ENCODE results near the gene WDSUB1.

WDSUB1 gene

DNA sequence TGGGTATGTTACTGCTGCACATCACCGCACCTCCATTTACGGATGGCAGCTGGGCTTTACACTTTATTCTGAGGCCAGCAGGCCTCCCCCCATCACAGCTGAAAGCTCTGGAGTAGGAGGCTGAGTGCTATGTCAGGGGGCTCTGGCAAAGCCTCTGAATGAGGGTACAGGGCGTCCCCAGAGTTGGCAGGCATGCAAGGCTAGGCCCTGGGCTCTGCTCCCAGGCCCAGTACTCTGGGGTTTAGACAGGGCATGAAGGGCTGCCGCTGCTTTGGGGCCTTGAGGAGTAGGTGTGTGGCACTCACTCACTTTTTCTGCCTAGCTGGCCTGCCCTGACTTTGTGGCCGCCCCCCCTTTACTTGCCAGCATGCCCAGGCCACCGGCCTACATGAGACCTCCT is 90.8 kb downstream of the WDSUB1 start:
- peaks cover 28% of the 10 kb centered on the region for H3K36me3 ChIP-seq
- H3K9me3 ChIP-seq (ENCODE audit: severe bottlenecking): no peaks in the 10 kb centered on the region
- TF ChIP-seq, protein P1, sequence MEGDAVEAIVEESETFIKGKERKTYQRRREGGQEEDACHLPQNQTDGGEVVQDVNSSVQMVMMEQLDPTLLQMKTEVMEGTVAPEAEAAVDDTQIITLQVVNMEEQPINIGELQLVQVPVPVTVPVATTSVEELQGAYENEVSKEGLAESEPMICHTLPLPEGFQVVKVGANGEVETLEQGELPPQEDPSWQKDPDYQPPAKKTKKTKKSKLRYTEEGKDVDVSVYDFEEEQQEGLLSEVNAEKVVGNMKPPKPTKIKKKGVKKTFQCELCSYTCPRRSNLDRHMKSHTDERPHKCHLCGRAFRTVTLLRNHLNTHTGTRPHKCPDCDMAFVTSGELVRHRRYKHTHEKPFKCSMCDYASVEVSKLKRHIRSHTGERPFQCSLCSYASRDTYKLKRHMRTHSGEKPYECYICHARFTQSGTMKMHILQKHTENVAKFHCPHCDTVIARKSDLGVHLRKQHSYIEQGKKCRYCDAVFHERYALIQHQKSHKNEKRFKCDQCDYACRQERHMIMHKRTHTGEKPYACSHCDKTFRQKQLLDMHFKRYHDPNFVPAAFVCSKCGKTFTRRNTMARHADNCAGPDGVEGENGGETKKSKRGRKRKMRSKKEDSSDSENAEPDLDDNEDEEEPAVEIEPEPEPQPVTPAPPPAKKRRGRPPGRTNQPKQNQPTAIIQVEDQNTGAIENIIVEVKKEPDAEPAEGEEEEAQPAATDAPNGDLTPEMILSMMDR (IDR thresholded peaks at IDR 0.05; ENCODE audit: low read depth, low read length): no peak
- H3K27me3 ChIP-seq (ENCODE audit: insufficient read depth, low read depth, severe bottlenecking): no peaks in the 10 kb centered on the region
- H3K4me3 ChIP-seq (ENCODE audit: low read depth, low read length): no peak overlapping the region
- no peak overlapping the region for H3K27ac ChIP-seq
- DNase-seq: no peak

DNA sequence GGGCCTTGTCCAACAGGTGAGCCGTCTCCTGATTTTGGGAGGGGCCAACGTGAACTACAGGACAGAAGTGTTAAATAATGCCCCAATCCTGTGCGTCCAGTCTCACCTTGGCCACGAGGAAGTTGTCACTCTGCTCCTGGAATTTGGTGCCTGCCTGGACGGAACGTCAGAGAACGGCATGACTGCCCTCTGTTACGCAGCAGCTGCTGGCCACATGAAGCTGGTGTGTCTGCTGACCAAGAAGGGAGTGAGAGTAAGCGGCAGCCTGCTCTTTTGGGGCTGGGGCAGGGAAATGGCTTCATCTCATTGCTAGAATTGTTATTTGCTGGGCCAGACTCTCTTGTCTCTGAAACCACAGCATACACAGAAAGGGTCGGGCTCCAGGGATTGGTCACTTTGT is 92.3 kb downstream of the WDSUB1 start:
- Histone ChIP-seq H3K36me3 (peaks cover 26% of the 10 kb centered on the region), H3K27me3 (ENCODE audit: insufficient read depth, low read depth, severe bottlenecking) (no peaks in the 10 kb centered on the region), H3K4me3 (ENCODE audit: low read depth, low read length) (no peak overlapping the region), H3K27ac (no peak overlapping the region), H3K9me3 (ENCODE audit: severe bottlenecking) (no peaks in the 10 kb centered on the region)
- DNase-seq: no peak
- TF ChIP-seq, protein P1 (IDR thresholded peaks at IDR 0.05; ENCODE audit: low read depth, low read length): no peak

DNA sequence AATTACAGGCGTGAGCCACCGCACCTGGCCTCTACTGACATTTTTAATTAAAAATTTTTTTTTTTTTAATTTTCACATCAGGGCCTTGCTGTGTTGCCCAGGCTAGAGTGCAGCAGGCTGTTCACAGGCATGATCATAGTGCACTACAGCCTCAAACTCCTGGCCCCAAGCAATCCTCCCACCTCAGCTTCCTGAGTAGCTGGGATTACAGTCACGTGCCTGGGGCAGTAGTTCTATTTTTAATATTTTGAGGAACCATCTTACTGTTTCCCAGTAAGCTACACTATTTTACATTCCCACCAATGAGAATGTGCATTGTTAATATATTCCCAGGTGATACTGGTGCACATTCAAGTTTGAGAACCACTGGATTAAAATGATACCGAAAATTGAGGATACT is 92.7 kb downstream of the WDSUB1 start:
- DNase-seq: no peak
- H3K27me3 ChIP-seq (ENCODE audit: insufficient read depth, low read depth, severe bottlenecking): no peaks in the 10 kb centered on the region
- peaks cover 24% of the 10 kb centered on the region for H3K36me3 ChIP-seq
- TF ChIP-seq, protein P1 (IDR thresholded peaks at IDR 0.05; ENCODE audit: low read depth, low read length): no peak
- no peak overlapping the region for H3K27ac ChIP-seq
- H3K9me3 ChIP-seq (ENCODE audit: severe bottlenecking): no peaks in the 10 kb centered on the region
- H3K4me3 ChIP-seq (ENCODE audit: low read depth, low read length): no peak overlapping the region

DNA sequence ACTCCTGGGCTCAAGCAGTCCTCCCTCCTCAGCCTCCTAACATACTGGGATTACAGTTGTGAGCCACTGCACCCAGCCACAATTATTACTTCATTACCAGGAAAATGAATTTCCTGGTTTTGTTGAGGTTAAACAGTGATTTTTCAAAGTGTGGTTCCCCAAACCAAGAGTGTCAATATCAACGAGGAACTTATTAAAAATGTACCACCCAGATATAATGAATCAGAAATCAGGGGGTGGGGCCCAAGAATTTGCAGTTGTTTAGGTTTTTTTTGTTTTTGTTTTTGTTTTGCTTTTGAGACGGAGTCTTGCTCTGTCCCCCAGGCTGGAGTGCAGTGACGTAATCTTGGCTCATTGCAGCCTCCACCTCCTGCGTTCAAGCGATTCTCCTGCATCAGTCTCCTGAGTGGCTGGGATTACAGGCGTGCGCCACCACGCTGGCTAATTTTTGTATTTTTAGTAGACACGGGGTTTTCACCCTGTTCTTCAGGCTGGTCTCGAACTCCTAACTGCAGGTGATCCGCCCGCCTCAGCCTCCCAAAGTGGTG is 94.1 kb downstream of the WDSUB1 start:
- Histone ChIP-seq H3K36me3 (peaks cover 22% of the 10 kb centered on the region), H3K27ac (no peak overlapping the region), H3K9me3 (ENCODE audit: severe bottlenecking) (no peaks in the 10 kb centered on the region), H3K27me3 (ENCODE audit: insufficient read depth, low read depth, severe bottlenecking) (no peaks in the 10 kb centered on the region), H3K4me3 (ENCODE audit: low read depth, low read length) (no peak overlapping the region)
- TF ChIP-seq, protein P1 (IDR thresholded peaks at IDR 0.05; ENCODE audit: low read depth, low read length): no peak
- no peak for DNase-seq

DNA sequence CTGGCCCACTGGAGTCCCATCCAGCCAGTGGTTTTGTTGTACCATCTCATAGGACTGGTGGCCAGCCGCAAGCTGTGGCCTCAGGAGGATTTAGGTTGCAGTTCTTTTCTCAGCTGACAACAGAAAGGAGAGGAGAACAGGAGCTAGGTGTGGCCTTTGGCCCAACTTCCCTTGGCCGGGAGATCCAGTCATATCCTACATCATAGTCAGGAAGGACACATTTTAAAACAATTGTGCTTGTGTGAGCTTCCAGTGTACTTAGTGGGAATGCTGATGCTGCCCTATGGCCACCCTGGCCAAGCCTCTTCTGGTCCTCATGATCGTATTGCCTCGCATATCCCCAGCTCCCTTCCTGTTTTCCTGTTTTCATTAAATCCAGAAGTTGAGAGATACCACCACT is 98.1 kb downstream of the WDSUB1 start:
- no peak overlapping the region for H3K27ac ChIP-seq
- H3K36me3 ChIP-seq: peaks cover 15% of the 10 kb centered on the region; the same call in 1 of the 2 replicates
- no peak overlapping the region for H3K4me3 ChIP-seq (ENCODE audit: low read depth, low read length)
- H3K9me3 ChIP-seq (ENCODE audit: severe bottlenecking): no peaks in the 10 kb centered on the region
- TF ChIP-seq, protein P1 (IDR thresholded peaks at IDR 0.05; ENCODE audit: low read depth, low read length): no peak
- no peak for DNase-seq
- no peaks in the 10 kb centered on the region for H3K27me3 ChIP-seq (ENCODE audit: insufficient read depth, low read depth, severe bottlenecking)

DNA sequence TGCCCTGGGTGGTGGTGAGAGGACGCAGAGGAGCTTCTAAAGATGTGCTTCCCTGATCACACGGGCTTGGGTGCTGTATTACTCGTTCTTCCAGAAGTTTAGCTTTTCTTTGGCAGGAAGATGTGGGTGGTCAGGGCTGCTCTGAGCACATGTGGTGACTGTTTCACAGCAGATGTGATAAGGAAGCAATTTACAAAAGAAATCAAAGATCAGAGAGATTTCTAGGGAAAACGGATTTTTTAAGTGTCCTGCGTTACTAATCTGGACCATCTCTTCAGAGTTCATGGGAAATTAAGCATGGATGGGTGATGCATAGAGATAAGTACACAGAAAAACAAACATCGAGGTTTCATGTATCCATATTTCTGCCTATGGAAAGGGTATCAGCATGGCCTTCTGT is 99.4 kb downstream of the WDSUB1 start:
- TF ChIP-seq, protein P1 (IDR thresholded peaks at IDR 0.05; ENCODE audit: low read depth, low read length): no peak
- H3K27me3 ChIP-seq (ENCODE audit: insufficient read depth, low read depth, severe bottlenecking): no peaks in the 10 kb centered on the region
- DNase-seq: no peak
- peaks cover 15% of the 10 kb centered on the region; the same call in 1 of the 2 replicates for H3K36me3 ChIP-seq
- H3K4me3 ChIP-seq (ENCODE audit: low read depth, low read length): no peak overlapping the region
- no peaks in the 10 kb centered on the region for H3K9me3 ChIP-seq (ENCODE audit: severe bottlenecking)
- H3K27ac ChIP-seq: no peak overlapping the region

All from WERI-Rb-1 (cell line).